Measurements from ENCODE around the gene TMEM109. TPM values are rescaled to one million over a fixed set of nuclear protein-coding genes. Genes with fewer than 3 reads are reported as not detected.

Gene TMEM109
- total RNA-seq, 3 donors from 2014 or later, result 77.6 to 112 (median 77.7) TPM

GRCh38 chr11:60935676-60936442, 21.9 kb downstream of the TMEM109 start:
- DNase-seq (ENCODE audit: low spot score in 2 of 2), result no peak
- TF ChIP-seq POLR2AphosphoS5 (IDR thresholded peaks at IDR 0.05), result no peak
- no peak for TF ChIP-seq CTCF (IDR thresholded peaks at IDR 0.05)
- TF ChIP-seq POLR2A (IDR thresholded peaks at IDR 0.05), result no peak
- H3K27me3 ChIP-seq, result no peaks in the 10 kb centered on the region
- no peak overlapping the region for H3K4me3 ChIP-seq
- H3K9me3 ChIP-seq, result no peaks in the 10 kb centered on the region
- no peaks in the 10 kb centered on the region for H3K4me1 ChIP-seq
- intact Hi-C loops (cut with DNase I; ENCODE audit: low total_unique reads), result no loop called here
- no peaks in the 10 kb centered on the region for H3K36me3 ChIP-seq
- no peak overlapping the region for H3K27ac ChIP-seq

- Histone ChIP-seq H3K27me3 (no peaks in the 10 kb centered on the region), H3K4me3 (no peak overlapping the region), H3K9me3 (no peaks in the 10 kb centered on the region), H3K36me3 (no peaks in the 10 kb centered on the region), H3K4me1 (no peaks in the 10 kb centered on the region), H3K27ac (peak overlapping the region in 1 of 2 donors; percentile 38)
- intact Hi-C loops (cut with DNase I; ENCODE audit: low total_unique reads), result no loop called here
- TF ChIP-seq POLR2AphosphoS5 (IDR thresholded peaks at IDR 0.05), result no peak
- TF ChIP-seq CTCF (IDR thresholded peaks at IDR 0.05), result no peak
- no peak for TF ChIP-seq POLR2A (IDR thresholded peaks at IDR 0.05)
- no peak for DNase-seq (ENCODE audit: low spot score in 2 of 2)
These were observed 22.6 kb downstream of the TMEM109 start for GRCh38 chr11:60936467-60937143.

GRCh38 chr11:60937144-60937527, 23.2 kb downstream of the TMEM109 start:
- no peak for DNase-seq (ENCODE audit: low spot score in 2 of 2)
- no peaks in the 10 kb centered on the region for H3K9me3 ChIP-seq
- H3K27me3 ChIP-seq, result no peaks in the 10 kb centered on the region
- no peaks in the 10 kb centered on the region for H3K36me3 ChIP-seq
- TF ChIP-seq CTCF (IDR thresholded peaks at IDR 0.05) (no peak), POLR2AphosphoS5 (IDR thresholded peaks at IDR 0.05) (no peak), POLR2A (IDR thresholded peaks at IDR 0.05) (no peak)
- peaks cover 0 to 2% of the 10 kb centered on the region in 2 donors for H3K4me1 ChIP-seq
- intact Hi-C loops (cut with DNase I; ENCODE audit: low total_unique reads), result no loop called here
- no peak overlapping the region for H3K4me3 ChIP-seq
- H3K27ac ChIP-seq, result peak overlapping the region in 1 of 2 donors; percentile 38

GRCh38 chr11:60937811-60938210, 23.9 kb downstream of the TMEM109 start:
- Histone ChIP-seq H3K36me3 (no peaks in the 10 kb centered on the region), H3K4me3 (no peak overlapping the region), H3K9me3 (no peaks in the 10 kb centered on the region), H3K4me1 (peaks cover 0 to 8% of the 10 kb centered on the region in 2 donors), H3K27ac (no peak overlapping the region), H3K27me3 (no peaks in the 10 kb centered on the region)
- no peak for TF ChIP-seq CTCF (IDR thresholded peaks at IDR 0.05)
- TF ChIP-seq POLR2AphosphoS5 (IDR thresholded peaks at IDR 0.05), result no peak
- TF ChIP-seq POLR2A (IDR thresholded peaks at IDR 0.05), result no peak
- no peak for DNase-seq (ENCODE audit: low spot score in 2 of 2)
- intact Hi-C loops (cut with DNase I; ENCODE audit: low total_unique reads), result no loop called here

- H3K4me1 ChIP-seq, result peaks cover 0 to 8% of the 10 kb centered on the region in 2 donors
- H3K27ac ChIP-seq, result no peak overlapping the region
- H3K9me3 ChIP-seq, result no peaks in the 10 kb centered on the region
- intact Hi-C loops (cut with DNase I; ENCODE audit: low total_unique reads), result no loop called here
- no peak overlapping the region for H3K4me3 ChIP-seq
- TF ChIP-seq POLR2A (IDR thresholded peaks at IDR 0.05) (no peak), CTCF (IDR thresholded peaks at IDR 0.05) (no peak), POLR2AphosphoS5 (IDR thresholded peaks at IDR 0.05) (no peak)
- H3K27me3 ChIP-seq, result no peaks in the 10 kb centered on the region
- no peaks in the 10 kb centered on the region for H3K36me3 ChIP-seq
- no peak for DNase-seq (ENCODE audit: low spot score in 2 of 2)
These were observed 24.5 kb downstream of the TMEM109 start for GRCh38 chr11:60938500-60938899.
